ENCODE data around the gene TANGO6.
"Not testable (repeated sequence)": the region's sequence is repeated elsewhere in the genome, so short reads cannot be mapped to it uniquely, and the experiment has no call there.

Gene TANGO6

DNA sequence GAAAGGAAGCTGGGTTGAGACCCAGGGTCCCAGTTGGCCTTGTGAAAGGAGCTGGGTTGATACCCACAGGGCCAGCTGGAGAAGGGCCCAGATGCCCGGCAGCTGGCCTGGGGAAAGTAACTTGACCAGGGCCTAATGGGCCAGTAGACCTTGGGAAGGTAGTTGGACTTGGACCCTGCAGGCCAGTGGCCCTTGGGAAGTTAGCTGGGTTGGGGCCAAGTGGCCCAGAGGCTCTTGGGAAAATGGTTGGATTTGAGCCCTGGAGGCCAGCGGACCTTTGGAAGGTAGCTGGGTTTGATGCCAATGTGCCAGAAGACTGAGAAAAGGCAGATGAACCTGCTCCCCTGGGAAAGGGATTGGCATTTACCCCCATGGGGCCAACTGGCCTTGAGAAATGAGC, 275.7 kb downstream of the TANGO6 start:
- no peak for DNase-seq (ENCODE audit: low spot score)

DNA sequence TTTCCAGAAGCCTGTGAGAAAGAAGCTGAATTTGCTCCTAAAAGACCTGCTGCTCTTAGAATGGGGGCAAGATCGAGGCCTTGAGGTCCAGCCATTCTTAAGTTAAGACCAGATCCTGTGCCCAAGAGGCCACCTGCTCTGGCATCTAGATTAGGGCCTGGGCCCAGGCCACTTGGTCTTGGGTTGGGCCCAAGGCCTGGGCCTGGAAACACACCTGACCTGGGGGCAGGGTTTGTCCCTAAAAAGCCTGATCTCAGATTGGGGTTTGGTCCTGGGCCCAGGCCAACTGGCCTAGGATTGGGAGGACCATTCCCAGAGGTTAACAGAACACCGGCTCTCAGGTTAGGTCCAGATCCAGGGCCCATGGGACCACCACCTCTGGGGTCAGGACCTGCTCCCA, 276.2 kb downstream of the TANGO6 start:
- DNase-seq (ENCODE audit: low spot score): no peak

DNA sequence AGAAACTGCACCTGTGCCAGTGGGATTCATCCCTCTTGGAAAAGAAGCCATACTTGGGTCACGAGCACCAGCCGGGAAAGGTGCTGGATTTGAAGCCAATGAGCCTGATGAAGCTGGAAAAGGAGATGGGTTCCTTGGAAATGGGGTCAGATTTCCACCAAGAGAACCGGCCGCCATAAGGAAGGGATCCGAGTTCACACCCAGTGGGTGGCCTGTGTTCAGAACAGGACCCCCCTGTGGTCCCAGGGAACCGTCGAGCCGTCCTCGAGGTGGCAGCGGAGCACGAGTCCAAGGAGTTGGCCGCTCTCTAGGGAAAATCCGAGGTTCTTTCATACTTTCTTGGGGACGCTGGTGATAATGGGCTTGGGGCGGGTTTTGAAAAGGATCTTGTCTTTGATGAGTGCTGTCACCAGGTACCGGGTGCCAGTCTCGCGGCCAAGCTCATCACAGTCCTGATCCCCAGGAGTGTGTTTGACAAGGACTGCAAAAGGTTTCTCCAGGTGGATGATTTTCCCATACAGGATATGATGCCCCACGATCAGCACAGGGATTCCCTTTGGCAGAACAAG, 276.8 kb downstream of the TANGO6 start:
- no peak for DNase-seq (ENCODE audit: low spot score)

DNA sequence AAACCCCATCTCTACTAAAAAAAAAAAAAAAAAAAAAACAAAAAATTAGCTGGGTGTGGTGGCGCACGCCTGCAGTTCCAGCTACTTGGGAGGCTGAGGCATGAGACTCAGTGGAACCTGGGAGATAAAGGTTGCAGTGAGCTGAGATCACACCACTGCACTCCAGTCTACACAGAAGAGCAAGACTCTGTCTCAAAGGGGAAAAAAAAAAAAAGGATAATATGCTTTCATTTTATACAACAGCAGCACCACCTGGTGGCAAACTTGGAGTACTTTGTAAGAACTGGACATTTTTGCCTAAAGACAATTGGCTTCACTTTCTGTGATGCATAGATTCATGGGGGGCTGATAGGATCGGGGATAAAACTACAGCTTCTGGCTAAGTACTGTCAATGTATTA, 280.6 kb downstream of the TANGO6 start:
- peak; percentile 58 for DNase-seq (ENCODE audit: low spot score)

DNA sequence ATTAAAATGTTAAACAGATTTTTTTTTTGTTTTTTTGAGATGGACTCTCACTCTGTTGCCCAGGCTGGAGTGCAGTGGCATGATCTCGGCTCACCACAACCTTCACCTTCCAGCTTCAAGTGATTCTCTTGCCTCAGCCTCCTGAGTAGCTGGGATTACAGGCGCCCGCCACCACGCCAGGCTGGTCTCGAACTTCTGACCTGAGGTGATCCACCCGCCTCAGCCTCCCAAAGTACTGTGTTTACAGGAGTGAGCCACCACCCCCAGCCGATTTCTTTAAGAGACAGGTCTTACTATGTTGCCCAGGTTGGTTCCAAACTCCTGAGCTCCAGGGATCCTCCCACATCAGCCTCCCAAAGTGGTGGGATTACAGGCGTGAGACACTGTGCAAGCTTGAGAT, 281.1 kb downstream of the TANGO6 start:
- DNase-seq (ENCODE audit: low spot score): not testable (repeated sequence)

DNA sequence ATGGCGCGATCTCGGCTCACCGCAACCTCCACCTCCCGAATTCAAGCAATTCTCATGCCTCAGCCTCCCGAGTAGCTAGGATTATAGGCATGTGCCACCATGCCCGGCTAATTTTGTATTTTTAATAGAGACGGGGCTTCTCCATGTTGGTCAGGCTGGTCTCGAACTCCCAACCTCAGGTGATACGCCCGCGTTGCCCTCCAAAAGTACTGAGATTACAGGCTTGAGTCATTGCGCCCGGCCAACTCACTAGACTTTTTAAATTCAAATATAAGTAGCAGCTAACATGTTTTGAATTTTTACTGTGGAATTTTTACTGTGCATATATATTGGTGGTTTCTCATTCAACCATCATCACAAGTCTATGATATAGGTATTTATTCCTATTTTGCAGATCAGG, 281.6 kb downstream of the TANGO6 start:
- DNase-seq (ENCODE audit: low spot score): not testable (repeated sequence)

DNA sequence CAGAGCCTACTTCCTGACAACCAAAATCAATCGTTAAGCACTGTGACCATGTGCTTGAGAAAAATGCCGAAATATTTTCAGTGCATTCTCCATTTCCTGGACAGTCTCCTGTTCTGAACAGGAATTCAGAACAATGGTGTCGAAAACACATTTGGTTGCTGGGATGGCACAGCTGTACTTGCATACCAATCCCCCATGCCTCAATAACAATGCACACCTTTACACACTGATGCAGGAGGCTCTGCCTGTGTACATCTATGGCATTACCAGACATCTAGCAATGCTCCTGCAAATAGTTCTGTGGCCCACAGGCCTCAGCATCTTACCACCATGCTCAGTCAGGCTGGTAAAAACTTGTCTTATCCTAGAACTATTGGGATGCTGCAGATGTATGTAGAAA, 282.9 kb downstream of the TANGO6 start:
- DNase-seq (ENCODE audit: low spot score): no peak

DNA sequence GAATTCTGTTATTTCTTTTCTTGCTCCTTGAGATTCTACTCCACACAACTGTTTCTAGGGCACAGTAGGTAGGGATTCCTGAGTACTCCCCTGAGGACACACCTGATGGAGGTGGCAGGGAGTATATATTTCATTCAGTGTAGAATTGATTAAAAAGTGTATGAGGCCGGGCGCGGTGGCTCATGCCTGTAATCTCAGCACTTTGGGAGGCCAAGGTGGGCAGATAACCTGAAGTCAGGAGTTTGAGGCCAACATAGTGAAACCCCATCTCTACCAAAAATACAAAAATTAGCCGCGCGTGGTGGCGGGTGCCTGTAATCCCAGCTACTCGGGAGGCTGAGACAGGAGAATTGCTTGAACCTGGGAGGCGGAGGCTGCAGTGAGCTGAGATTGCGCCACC, 283.5 kb downstream of the TANGO6 start:
- DNase-seq (ENCODE audit: low spot score): not testable (repeated sequence)

DNA sequence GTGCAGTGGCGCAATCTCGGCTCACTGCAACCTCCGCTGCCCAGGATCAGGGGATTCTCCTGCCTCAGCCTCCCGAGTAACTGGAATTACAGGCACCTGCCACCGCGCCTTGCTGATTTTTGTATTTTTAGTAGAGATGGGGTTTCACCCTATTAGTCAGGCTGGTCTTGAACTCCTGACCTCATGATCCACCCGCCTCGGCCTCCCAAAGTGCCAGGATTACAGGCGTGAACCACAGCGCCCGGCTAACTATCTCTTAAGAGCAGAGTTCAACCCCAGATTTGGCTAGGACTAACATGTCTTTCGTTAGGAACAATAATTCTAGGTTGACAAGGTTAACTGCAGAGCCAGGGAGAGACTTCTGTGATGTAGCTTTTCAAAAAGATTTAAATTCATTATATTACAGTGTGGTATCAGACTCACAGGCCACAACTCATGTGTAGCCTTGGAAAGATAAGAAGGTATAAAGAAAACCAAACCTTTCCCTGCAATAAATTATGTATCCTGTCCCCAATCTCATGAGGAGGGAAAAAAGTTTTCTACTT, 284.7 kb downstream of the TANGO6 start:
- no peak for DNase-seq (ENCODE audit: low spot score)

DNA sequence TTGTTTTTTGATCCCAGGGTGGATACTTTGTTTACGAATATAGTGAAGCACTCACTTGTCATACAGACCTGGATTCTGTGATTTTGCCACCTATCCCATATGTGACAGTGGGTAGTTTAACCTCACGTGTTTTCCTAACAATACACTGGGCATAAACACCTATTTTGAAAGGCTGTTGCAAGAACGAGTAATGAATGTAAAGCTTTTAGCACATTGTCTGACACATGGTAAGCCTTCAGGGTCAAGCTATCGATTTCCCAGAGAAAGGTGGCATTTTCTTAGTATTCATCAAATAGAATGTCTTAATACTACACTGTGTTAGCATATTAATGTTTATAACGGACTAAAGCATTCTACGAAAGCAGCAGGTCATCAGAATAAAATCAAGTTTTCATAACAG, 287.1 kb downstream of the TANGO6 start:
- no peak for DNase-seq (ENCODE audit: low spot score)

DNA sequence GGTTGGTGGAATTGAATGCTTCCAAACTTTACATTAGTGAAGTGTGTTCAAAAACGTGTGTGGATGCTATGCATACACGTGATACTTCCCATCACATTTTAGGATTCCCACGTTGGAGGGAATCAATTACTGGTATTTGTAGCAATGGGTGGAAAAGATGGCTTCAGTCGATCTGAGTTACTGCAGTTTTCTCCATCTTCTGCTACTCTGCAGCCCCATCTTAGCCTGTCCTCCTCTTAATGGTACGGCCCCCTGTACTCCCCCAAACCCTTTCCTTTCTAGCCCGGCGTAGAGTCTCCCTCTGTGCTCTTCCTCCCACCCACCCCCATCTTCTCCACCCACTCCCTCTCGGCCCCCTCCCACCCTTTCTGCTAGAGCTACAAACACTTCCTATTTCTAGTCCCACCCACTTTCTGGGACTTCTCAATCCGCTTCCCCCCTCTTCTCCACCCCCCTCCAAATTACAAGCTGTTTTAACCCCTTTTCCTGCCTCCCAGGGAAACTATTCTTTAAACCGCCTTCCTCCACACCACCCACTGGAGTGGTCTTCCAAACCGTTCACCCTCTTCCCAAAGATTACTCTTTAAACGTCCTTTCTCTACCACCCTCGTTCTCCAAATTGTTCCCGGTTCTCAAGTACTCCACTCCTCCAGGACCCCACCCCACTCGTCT, 288.0 kb downstream of the TANGO6 start:
- DNase-seq (ENCODE audit: low spot score): peak; percentile 80

DNA sequence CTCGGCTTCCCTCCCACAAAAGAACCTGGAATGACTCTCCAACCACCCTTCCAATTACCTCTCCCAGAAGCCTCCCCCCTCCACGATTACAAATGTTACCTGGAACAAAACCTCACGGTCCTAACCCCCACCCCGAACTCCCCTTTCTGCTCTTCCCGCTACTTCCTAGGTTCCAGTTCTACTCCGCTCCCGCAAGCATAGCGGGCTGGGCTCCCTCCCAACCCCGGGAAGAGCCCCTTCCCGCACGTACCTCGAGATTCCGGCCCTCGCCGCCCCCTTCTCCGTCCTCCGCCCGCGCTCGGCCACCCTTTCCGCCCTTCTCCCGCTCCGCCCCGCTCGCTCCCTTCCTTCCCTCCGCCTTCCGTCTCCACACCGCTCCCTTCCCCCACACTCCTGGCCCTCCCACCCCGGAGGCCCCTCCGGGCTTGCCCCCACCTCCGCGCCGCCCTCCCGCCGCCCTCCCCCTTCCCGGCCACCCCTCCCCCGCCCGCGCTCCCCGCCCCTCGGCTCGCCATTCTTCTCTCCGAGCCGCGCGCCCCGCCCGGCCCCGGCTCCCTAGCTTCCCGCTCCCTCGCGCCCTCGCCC, 288.6 kb downstream of the TANGO6 start:
- DNase-seq (ENCODE audit: low spot score): peak; percentile 97

DNA sequence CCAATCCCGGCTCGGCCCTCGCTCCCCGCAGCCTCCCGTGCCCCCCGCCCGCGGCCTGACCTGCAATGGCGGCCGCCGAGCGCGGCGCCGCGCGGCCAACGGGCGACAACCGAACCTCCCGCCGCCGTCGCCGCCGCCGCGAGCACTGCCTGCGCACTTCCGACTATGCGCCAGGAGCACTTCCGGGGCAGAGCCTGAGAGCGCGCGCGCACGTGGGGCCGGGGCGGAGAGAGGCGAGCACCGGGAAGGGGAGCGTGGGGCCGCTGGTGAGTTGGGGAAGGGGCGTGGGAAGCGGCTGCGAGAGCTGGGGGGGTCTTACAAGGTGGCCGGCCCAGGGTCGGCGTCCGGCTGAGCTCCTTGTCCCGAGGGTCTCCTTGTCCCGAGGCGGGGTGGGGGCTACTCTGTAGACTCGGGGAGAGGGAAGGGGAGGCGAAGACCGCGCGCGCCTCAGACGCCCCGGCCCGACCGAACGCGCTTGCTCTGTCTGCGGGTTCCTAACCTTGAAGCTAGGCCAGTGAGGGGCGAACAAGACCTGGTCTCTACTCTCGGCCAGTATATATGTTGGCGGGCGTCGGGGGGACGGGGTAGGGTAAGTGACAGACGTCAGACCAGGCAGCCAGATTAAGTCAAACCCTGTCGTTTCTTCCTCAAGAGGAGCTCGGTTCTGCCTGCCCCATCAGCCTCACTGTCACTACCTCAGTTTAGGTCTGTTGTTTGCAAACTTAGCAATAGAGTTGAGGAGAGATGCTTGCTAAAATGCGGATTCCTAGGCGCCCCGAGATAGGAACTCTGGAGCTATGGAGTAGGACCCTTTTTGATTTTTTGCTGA, 289.3 kb downstream of the TANGO6 start, which contains the start of the genes CHTF8 and UTP4:
Gene CHTF8 (minus strand): TSS at position 165 of the 829 bp plus-strand sequence. CDS start 11,130 bp downstream, outside the sequence.
Gene UTP4 (plus strand): TSS at position 226 of the 829 bp plus-strand sequence. CDS start 811 bp downstream, outside the sequence.
- peak; percentile 91 for DNase-seq (ENCODE audit: low spot score)

DNA sequence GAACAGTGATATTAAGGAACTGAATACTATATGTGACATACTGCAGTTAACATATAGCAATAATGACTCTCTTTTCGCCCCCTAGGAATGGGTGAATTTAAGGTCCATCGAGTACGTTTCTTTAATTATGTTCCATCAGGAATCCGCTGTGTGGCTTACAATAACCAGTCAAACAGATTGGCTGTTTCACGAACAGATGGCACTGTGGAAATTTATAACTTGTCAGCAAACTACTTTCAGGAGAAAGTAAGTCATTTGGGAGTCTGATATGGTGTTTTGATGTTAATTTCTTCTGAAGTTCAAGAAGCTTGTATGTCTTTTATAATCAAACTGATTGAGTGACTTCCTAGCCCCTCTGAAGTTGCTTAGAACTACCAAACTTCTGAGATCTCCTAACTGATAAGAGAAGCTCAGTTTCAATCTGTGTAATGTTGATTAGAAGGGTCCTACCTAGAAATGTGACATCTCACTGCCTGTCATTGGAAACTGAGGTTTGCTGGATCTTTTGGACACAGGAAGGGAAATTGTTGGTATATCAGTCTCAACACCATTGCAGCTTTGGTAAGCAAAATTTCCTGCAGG, 290.1 kb downstream of the TANGO6 start:
- DNase-seq (ENCODE audit: low spot score): no peak

Measured in iPS-NIHi11 (cell line).